HCT116 (cell line): Measurements from ENCODE around the gene NSUN3. TPM values are rescaled to one million over a fixed set of nuclear protein-coding genes. Genes with fewer than 3 reads are reported as not detected.

ENCODE experiments used
- ATAC-seq: fragments of 200-7000 bp; cut with Tn5 transposase; 2 replicates; pipeline ENCODE4 v1.9.1; 2020; ENCODE audit warnings: mild to moderate bottlenecking, moderate library complexity
- BruUV-seq: library from RNA; stranded (reverse); fragments of 400-500 nt; replicated peaks from 2 replicates; lab custom pipeline; 2021; lab: Mats Ljungman, UMichigan
- CTCF ChIA-PET: fragments of 300-600 bp; sonication (Branson Sonifier 250); formaldehyde crosslinking; loops from one replicate; lab custom pipeline; 2021; ENCODE audit warnings: antibody characterized with exemption; lab: Charles Lee
- POLR2A ChIA-PET: fragments of 300-600, 350-600 bp; sonication (Branson Sonifier 250); formaldehyde crosslinking; loops from one replicate; lab custom pipeline; 2021; ENCODE audit warnings: antibody characterized with exemption; lab: Charles Lee
- RAD21 ChIA-PET, 2 experiments: fragments of 300-600 bp; sonication (Branson Sonifier 250); formaldehyde crosslinking; loops; one replicate each; lab custom pipeline; 2023; ENCODE audit warnings: low total read pairs in 2 of 2; ENCODE audit not compliant: uncharacterized antibody in 2 of 2, unreplicated experiment in 2 of 2, low non-redundant PET in 1 of 2; lab: Charles Lee
- DNase-seq: peaks from one replicate; pipeline ENCODE4 v3.0.0-alpha.2; 2010; ENCODE audit warnings: low read depth, low spot score
- H2AFZ ChIP-seq: fragments of 200-600 bp; shearing (Covaris generic), sonication (generic); 2 replicates; pipeline ENCODE4 v1.6.1; 2017; ENCODE audit warnings: low read depth, mixed run types, mixed read lengths, antibody characterized with exemption, low read length; ENCODE audit not compliant: poor library complexity, severe bottlenecking
- H3K27ac ChIP-seq: 2 replicates; pipeline ENCODE4 v1.5.1; 2012; ENCODE audit warnings: low read depth, low read length
- H3K27me3 ChIP-seq: fragments of 200-600 bp; sonication (generic); 2 replicates; pipeline ENCODE4 v1.6.1; 2016; ENCODE audit warnings: mixed run types, low read length, mixed read lengths; ENCODE audit not compliant: insufficient read depth
- H3K36me3 ChIP-seq, 2 experiments: fragments of 200-500 bp in 1 of 2; fragments of 200-600 bp in 1 of 2; sonication (Bioruptor generic) in 1 of 2; sonication (generic) in 1 of 2; 2 replicates each; pipeline versions ENCODE4 v1.5.1 to v1.6.1; 2014 to 2016; ENCODE audit warnings: low read length in 2 of 2, inconsistent platforms in 1 of 2, mixed read lengths in 1 of 2, mixed run types in 1 of 2; ENCODE audit not compliant: insufficient read depth in 2 of 2, control insufficient read depth in 1 of 2
- H3K4me1 ChIP-seq, 2 experiments: fragments of 200-600 bp in 1 of 2; sonication (generic) in 1 of 2; 2 replicates each; pipeline versions ENCODE4 v1.5.1 to v1.6.1; 2012 to 2017; ENCODE audit warnings: low read length in 2 of 2, inconsistent platforms in 1 of 2, mild to moderate bottlenecking in 1 of 2, mixed read lengths in 1 of 2, mixed run types in 1 of 2, moderate library complexity in 1 of 2; ENCODE audit not compliant: insufficient read depth in 2 of 2, control insufficient read depth in 1 of 2
- H3K4me2 ChIP-seq: fragments of 200-600 bp; sonication (generic); 2 replicates; pipeline ENCODE4 v1.6.1; 2017; ENCODE audit warnings: mixed run types, low read length, mixed read lengths
- H3K4me3 ChIP-seq, 2 experiments: fragments of 200-600 bp in 1 of 2; sonication (generic) in 1 of 2; replicated peaks in 1 of 2; 2 replicates each; pipeline ENCODE4 v1.5.1; 2011 to 2016; ENCODE audit warnings: low read length in 2 of 2, control low read depth in 1 of 2, low read depth in 1 of 2, mild to moderate bottlenecking in 1 of 2, mixed read lengths in 1 of 2, mixed run types in 1 of 2
- H3K79me2 ChIP-seq: fragments of 200-600 bp; sonication (generic); 2 replicates; pipeline ENCODE4 v1.6.1; 2017; ENCODE audit warnings: mild to moderate bottlenecking, mixed run types, low read length, moderate library complexity, mixed read lengths; ENCODE audit not compliant: insufficient read depth
- H3K9ac ChIP-seq: fragments of 200-600 bp; sonication (generic); 2 replicates; pipeline ENCODE4 v1.6.1; 2016; ENCODE audit warnings: low read length, mixed read lengths
- H3K9me2 ChIP-seq: fragments of 200-600 bp; sonication (generic), shearing (Covaris generic); 2 replicates; pipeline ENCODE4 v1.6.1; 2017; ENCODE audit warnings: mixed run types, mild to moderate bottlenecking, moderate library complexity; ENCODE audit not compliant: insufficient read depth
- H3K9me3 ChIP-seq, 2 experiments: fragments of 200-500 bp in 1 of 2; fragments of 200-600 bp in 1 of 2; sonication (Bioruptor generic) in 1 of 2; sonication (generic) in 1 of 2; 2 replicates each; pipeline ENCODE4 v1.6.1; 2014 to 2017; ENCODE audit warnings: low read length in 2 of 2, mixed read lengths in 2 of 2, inconsistent platforms in 1 of 2, low read depth in 1 of 2, mild to moderate bottlenecking in 1 of 2, mixed run types in 1 of 2, moderate library complexity in 1 of 2; ENCODE audit not compliant: control insufficient read depth in 1 of 2, insufficient read depth in 1 of 2
- H4K20me1 ChIP-seq: fragments of 200-600 bp; sonication (generic), shearing (Covaris generic); 2 replicates; pipeline ENCODE4 v1.6.1; 2017; ENCODE audit warnings: mixed run types, mild to moderate bottlenecking, moderate library complexity; ENCODE audit not compliant: insufficient read depth
- CBX3 ChIP-seq: IDR thresholded peaks from 2 replicates; pipeline ENCODE4 v1.6.1; 2012; ENCODE audit warnings: low read depth
- CEBPB ChIP-seq: IDR thresholded peaks from 2 replicates; pipeline ENCODE4 v1.6.1; 2012; ENCODE audit warnings: low read depth
- EGR1 ChIP-seq: IDR thresholded peaks from 2 replicates; pipeline ENCODE4 v1.6.1; 2012; ENCODE audit warnings: low read depth
- ELF1 ChIP-seq: IDR thresholded peaks from 2 replicates; pipeline ENCODE4 v1.6.1; 2012; ENCODE audit warnings: low read depth, borderline replicate concordance
- EZH2 ChIP-seq: fragments of 200-600 bp; sonication (generic); IDR thresholded peaks from 2 replicates; pipeline ENCODE4 v1.6.1; 2017; ENCODE audit warnings: antibody characterized with exemption, mixed run types
- FOSL1 ChIP-seq: IDR thresholded peaks from 2 replicates; pipeline ENCODE4 v1.6.1; 2012; ENCODE audit warnings: low read depth
- POLR2AphosphoS5 ChIP-seq: IDR thresholded peaks from 2 replicates; pipeline ENCODE4 v1.6.1; 2011; ENCODE audit warnings: mild to moderate bottlenecking, low read depth, low read length, moderate library complexity
- RAD21 ChIP-seq: IDR thresholded peaks from 2 replicates; pipeline ENCODE4 v1.6.1; 2012; ENCODE audit warnings: low read depth, mild to moderate bottlenecking
- SRF ChIP-seq: IDR thresholded peaks from 2 replicates; pipeline ENCODE4 v1.6.1; 2012; ENCODE audit warnings: low read depth
- YY1 ChIP-seq: IDR thresholded peaks from 2 replicates; pipeline ENCODE4 v1.6.1; 2011; ENCODE audit warnings: low read length, low read depth, moderate library complexity, mild to moderate bottlenecking; ENCODE audit not compliant: insufficient replicate concordance; ENCODE audit errors: extremely low read depth
- ZFX ChIP-seq: fragments of 450-650 bp; IDR thresholded peaks from 2 replicates; pipeline ENCODE4 v1.6.1; 2017
- ZNF274 ChIP-seq: fragments of 200-500 bp; sonication (Bioruptor generic); IDR thresholded peaks from 2 replicates; pipeline ENCODE4 v1.6.1; 2014; ENCODE audit warnings: mild to moderate bottlenecking, low read depth, low read length, inconsistent platforms
- intact Hi-C: fragments of 100-400 bp; cut with micrococcal nuclease; formaldehyde crosslinking; loops from 2 replicates; pipeline ENCODE4 v1.10.0; 2022
- total RNA-seq: library from RNA; stranded (reverse); gene quantifications from one replicate; pipeline ENCODE4 v1.2.1, GENCODE V29; 2021; ENCODE audit not compliant: unreplicated experiment
- TF ChIP-seq, protein P1 (sequence below): IDR thresholded peaks from 2 replicates; pipeline ENCODE4 v1.6.1; 2011; ENCODE audit warnings: mild to moderate bottlenecking, low read length, moderate library complexity; ENCODE audit not compliant: insufficient replicate concordance; ENCODE audit errors: extremely low read depth
- TF ChIP-seq, protein P2 (sequence below): IDR thresholded peaks from 2 replicates; pipeline ENCODE4 v1.6.1; 2012; ENCODE audit warnings: low read depth
- TF ChIP-seq, protein P3 (sequence below): IDR thresholded peaks from 2 replicates; pipeline ENCODE4 v1.6.1; 2012
- TF ChIP-seq, protein P4 (sequence below): IDR thresholded peaks from 2 replicates; pipeline ENCODE4 v1.6.1; 2012

NSUN3 gene
- total RNA-seq, 1 experiment from 2014 or later, result 6.6 TPM

DNA sequence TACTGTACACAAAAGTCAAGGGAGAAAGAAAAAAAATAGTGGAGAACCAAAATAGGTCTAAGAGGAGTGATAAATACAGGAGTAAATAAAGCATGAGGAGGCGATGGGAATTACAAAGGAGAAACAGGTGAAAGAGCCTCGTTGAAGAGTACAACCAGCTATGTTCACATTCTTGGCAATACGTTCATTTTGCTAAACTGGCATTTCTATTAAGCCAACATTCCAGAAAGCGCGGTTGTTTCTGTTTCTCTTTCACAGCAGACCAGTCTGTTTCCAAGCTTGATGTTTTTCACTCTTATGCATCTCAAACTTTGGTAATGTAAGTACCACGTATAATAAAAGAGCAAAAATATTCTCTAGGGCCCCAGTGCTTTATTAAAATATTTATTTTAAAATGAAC lies 74.5 kb downstream of the NSUN3 start:
- no peak for DNase-seq
- Histone ChIP-seq H3K27me3 (no peaks in the 10 kb centered on the region), H3K4me3 (no peak overlapping the region), H3K4me2 (no peak overlapping the region), H3K9ac (no peak overlapping the region), H4K20me1 (no peaks in the 10 kb centered on the region), H3K4me1 (no peaks in the 10 kb centered on the region), H3K36me3 (no peaks in the 10 kb centered on the region), H3K9me2 (no peaks in the 10 kb centered on the region), H3K79me2 (no peaks in the 10 kb centered on the region), H3K27ac (no peak overlapping the region), H3K9me3 (no peaks in the 10 kb centered on the region), H2AFZ (no peak overlapping the region)
- ChIA-PET CTCF (no interaction called here), POLR2A (no interaction called here), RAD21 (no interaction called here)
- no peak for TF ChIP-seq CEBPB
- TF ChIP-seq, protein P1, sequence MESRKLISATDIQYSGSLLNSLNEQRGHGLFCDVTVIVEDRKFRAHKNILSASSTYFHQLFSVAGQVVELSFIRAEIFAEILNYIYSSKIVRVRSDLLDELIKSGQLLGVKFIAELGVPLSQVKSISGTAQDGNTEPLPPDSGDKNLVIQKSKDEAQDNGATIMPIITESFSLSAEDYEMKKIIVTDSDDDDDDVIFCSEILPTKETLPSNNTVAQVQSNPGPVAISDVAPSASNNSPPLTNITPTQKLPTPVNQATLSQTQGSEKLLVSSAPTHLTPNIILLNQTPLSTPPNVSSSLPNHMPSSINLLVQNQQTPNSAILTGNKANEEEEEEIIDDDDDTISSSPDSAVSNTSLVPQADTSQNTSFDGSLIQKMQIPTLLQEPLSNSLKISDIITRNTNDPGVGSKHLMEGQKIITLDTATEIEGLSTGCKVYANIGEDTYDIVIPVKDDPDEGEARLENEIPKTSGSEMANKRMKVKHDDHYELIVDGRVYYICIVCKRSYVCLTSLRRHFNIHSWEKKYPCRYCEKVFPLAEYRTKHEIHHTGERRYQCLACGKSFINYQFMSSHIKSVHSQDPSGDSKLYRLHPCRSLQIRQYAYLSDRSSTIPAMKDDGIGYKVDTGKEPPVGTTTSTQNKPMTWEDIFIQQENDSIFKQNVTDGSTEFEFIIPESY, result no peak
- no peak for ATAC-seq
- BruUV-seq, result no TSS peak
- intact Hi-C loops, result no loop called here

DNA sequence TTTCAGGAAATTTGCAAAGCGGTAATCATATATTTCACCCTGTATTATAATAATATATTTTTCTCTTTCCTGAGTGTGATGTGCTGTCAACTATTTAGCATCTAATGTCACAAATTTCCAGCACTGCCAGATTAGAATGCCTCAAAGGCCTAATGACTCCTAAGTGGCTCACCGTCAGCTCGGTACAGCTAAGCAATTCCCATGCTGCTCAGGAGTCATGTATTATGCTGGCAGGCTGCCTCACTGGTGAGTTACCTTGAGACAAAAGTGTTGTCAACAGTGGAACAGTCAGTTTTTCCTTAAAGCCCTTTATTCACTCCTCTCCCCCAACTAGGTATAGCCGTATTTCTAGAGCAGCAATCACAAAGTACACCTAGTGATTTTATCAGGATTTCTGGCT lies 83.6 kb downstream of the NSUN3 start:
- no peak for ATAC-seq
- no peaks in the 10 kb centered on the region for H4K20me1 ChIP-seq
- intact Hi-C loops, result no loop called here
- TF ChIP-seq, protein P2, sequence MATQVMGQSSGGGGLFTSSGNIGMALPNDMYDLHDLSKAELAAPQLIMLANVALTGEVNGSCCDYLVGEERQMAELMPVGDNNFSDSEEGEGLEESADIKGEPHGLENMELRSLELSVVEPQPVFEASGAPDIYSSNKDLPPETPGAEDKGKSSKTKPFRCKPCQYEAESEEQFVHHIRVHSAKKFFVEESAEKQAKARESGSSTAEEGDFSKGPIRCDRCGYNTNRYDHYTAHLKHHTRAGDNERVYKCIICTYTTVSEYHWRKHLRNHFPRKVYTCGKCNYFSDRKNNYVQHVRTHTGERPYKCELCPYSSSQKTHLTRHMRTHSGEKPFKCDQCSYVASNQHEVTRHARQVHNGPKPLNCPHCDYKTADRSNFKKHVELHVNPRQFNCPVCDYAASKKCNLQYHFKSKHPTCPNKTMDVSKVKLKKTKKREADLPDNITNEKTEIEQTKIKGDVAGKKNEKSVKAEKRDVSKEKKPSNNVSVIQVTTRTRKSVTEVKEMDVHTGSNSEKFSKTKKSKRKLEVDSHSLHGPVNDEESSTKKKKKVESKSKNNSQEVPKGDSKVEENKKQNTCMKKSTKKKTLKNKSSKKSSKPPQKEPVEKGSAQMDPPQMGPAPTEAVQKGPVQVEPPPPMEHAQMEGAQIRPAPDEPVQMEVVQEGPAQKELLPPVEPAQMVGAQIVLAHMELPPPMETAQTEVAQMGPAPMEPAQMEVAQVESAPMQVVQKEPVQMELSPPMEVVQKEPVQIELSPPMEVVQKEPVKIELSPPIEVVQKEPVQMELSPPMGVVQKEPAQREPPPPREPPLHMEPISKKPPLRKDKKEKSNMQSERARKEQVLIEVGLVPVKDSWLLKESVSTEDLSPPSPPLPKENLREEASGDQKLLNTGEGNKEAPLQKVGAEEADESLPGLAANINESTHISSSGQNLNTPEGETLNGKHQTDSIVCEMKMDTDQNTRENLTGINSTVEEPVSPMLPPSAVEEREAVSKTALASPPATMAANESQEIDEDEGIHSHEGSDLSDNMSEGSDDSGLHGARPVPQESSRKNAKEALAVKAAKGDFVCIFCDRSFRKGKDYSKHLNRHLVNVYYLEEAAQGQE, result no peak
- TF ChIP-seq ELF1 (no peak), EGR1 (no peak), EZH2 (no peak), CEBPB (no peak), ZFX (no peak), ZNF274 (no peak), FOSL1 (no peak), YY1 (no peak), POLR2AphosphoS5 (no peak), SRF (no peak), RAD21 (no peak), CBX3 (no peak)
- TF ChIP-seq, protein P3, sequence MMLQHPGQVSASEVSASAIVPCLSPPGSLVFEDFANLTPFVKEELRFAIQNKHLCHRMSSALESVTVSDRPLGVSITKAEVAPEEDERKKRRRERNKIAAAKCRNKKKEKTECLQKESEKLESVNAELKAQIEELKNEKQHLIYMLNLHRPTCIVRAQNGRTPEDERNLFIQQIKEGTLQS, result no peak
- TF ChIP-seq, protein P4, sequence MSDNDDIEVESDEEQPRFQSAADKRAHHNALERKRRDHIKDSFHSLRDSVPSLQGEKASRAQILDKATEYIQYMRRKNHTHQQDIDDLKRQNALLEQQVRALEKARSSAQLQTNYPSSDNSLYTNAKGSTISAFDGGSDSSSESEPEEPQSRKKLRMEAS, result no peak
- RAD21 ChIA-PET, result no interaction called here
- H3K9ac ChIP-seq, result no peak overlapping the region
- no peaks in the 10 kb centered on the region for H3K4me1 ChIP-seq
- no peaks in the 10 kb centered on the region for H3K9me3 ChIP-seq
- no TSS peak for BruUV-seq
- DNase-seq, result no peak
- no peaks in the 10 kb centered on the region for H3K9me2 ChIP-seq
- no peak overlapping the region for H3K4me3 ChIP-seq
- H3K4me2 ChIP-seq, result no peak overlapping the region
- H3K79me2 ChIP-seq, result no peaks in the 10 kb centered on the region
- POLR2A ChIA-PET, result interaction anchor here (0.7 kb wide), 1 partner anchor 167 kb away, joined by 3 read pairs; no protein-coding TSS in a partner anchor
- no peak overlapping the region for H2AFZ ChIP-seq
- no peaks in the 10 kb centered on the region for H3K36me3 ChIP-seq
- CTCF ChIA-PET, result no interaction called here
- no peaks in the 10 kb centered on the region for H3K27me3 ChIP-seq
- no peak overlapping the region for H3K27ac ChIP-seq
